GM18507 (cell line): ENCODE measurements around the gene IGFBP7.

Source experiments
- DNase-seq: peaks from one replicate; pipeline ENCODE4 v3.0.0; 2011; ENCODE audit warnings: low read depth; ENCODE audit not compliant: insufficient read length; ENCODE audit errors: extremely low spot score
- FAIRE-seq: peaks from 2 replicates; lab custom pipeline; 2011; peaks lifted over from hg19 to GRCh38; lab: Jason Lieb, UNC

Gene IGFBP7

GRCh38 chr4:57132743-57133137 is 22.6 kb upstream of the IGFBP7 start:
- FAIRE-seq (no peak), DNase-seq (no peak)

GRCh38 chr4:57131849-57132742 is 21.9 kb upstream of the IGFBP7 start:
- FAIRE-seq (no peak), DNase-seq (no peak)

DNA sequence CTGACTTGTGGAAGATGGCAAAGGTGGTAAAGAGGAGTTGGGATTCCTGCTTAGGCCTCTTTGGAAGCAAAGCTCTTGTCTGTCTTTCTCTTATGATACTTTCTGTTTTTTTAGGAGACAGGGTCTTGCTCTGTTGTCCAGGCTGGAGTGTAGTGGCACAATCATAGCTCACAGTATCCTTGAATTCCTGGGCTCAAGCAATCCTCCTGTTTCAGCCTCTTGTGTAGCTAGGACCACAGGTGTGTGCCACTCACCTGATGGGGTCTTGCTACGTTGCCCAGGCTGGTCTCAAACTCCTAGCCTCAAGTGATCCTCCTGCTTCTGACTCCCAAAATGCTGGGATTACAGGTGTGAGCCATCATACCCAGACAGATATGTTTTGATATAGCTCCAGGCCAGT is 19.3 kb upstream of the IGFBP7 start:
- DNase-seq, result no peak
- no peak for FAIRE-seq

GRCh38 chr4:57127361-57127760 is 17.2 kb upstream of the IGFBP7 start:
- FAIRE-seq, result no peak
- DNase-seq, result no peak

DNA sequence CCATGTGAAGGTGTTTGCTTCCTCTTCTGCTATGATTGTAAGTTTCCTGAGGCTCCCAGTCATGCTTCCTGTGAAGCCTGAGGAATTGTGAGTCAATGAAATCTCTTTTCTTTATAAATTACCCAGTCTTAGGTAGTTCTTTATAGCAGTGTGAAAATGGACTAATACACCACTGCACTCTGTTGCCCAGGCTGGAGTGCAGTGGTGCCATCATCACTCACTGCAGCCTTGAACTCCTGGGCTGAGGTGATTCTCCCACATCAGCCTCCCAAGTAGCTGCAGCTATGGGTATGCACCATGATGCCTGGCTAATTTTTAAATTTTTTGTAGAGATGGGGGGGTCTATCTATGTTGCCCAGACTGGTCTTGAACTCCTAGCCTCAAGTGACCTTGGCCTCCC is 15.8 kb upstream of the IGFBP7 start:
- no peak for DNase-seq
- FAIRE-seq, result no peak

GRCh38 chr4:57124145-57124544 is 14.0 kb upstream of the IGFBP7 start:
- DNase-seq, result no peak
- FAIRE-seq, result no peak

DNA sequence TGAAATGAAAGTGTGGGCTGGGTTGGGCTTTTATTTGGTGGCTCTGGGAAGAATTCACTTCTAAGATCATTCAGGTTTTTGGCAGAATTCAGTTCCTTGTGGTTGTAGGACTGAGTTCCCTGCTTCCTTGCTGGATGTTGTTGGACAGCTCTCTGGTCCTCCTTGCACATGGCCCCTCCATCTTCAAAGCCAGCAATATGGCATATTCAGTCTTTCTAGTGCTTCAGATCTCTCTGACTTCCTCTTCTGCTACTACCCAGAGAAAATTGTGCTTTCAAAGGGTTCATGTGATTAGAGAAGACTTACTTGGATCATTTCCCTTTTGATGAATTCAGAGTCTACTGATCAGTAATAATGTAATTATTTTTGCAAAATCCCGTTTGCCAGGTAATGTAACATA is 12.8 kb upstream of the IGFBP7 start:
- FAIRE-seq (no peak), DNase-seq (no peak)

GRCh38 chr4:57119054-57119651 is 9.0 kb upstream of the IGFBP7 start:
- FAIRE-seq, result no peak

DNA sequence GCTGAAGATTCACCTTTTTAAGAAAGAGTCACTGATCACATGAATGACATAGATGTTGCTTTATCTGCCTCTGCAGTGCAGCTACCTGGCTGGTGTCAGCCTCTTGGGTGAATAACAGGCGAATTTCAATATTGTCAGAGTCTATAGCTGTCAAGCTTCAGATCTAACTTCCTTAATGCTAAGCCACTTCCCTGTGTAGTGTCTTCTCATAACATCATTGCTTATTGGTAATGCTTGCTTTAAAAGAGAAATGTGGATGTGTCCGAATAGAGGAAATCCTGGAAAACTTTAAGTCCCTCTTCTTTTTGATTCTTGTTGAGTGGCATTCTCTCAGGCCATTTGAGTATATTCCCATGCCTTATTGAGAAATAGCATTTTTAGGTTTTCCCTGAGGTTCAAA is 7.3 kb upstream of the IGFBP7 start:
- FAIRE-seq, result no peak
- DNase-seq, result no peak

More at GRCh38 chr4:57119054-57119651, 9.0 kb upstream of the IGFBP7 start:
- DNase-seq, result no peak

DNA sequence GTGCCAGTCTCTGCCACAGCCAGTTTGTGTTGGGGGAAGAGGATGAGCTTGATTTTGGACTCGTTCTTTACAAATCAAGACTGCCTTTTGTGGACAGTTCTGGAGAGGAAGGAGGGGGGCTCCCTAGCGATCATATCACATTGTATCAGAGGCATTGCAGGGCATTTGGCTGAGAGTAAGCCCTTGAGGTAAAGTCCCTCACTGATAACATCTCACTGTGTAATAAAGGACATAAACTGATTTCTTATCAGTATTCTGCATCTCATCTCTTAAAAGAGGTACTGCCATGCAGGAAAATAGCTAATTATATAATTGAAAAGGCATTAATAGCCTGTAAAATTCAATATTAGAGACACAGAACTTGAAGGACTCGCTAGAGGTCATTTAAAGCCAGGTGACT is 6.1 kb upstream of the IGFBP7 start:
- FAIRE-seq, result no peak
- DNase-seq, result no peak

GRCh38 chr4:57114973-57115372 is 4.8 kb upstream of the IGFBP7 start:
- no peak for DNase-seq
- FAIRE-seq, result no peak

DNA sequence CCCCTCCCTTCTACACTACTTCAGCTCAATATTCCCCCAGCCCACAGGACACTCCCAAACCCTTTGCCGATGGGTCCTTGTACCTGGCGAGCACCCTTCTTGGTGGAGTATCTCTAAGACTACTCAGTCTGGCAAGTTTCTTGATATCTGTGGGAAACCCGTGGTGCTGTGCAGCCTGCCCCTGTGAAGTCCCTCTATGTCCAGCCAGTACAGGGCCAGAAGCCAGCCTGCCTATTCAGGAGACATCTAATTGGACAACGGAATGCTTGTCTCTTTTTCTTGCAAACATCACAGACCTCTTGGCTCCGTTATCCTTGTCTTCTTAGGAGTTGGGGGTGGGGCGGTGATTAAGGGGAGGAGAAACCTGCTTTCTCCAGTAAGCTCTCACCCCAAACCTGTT is 3.7 kb upstream of the IGFBP7 start:
- DNase-seq (no peak), FAIRE-seq (no peak)

DNA sequence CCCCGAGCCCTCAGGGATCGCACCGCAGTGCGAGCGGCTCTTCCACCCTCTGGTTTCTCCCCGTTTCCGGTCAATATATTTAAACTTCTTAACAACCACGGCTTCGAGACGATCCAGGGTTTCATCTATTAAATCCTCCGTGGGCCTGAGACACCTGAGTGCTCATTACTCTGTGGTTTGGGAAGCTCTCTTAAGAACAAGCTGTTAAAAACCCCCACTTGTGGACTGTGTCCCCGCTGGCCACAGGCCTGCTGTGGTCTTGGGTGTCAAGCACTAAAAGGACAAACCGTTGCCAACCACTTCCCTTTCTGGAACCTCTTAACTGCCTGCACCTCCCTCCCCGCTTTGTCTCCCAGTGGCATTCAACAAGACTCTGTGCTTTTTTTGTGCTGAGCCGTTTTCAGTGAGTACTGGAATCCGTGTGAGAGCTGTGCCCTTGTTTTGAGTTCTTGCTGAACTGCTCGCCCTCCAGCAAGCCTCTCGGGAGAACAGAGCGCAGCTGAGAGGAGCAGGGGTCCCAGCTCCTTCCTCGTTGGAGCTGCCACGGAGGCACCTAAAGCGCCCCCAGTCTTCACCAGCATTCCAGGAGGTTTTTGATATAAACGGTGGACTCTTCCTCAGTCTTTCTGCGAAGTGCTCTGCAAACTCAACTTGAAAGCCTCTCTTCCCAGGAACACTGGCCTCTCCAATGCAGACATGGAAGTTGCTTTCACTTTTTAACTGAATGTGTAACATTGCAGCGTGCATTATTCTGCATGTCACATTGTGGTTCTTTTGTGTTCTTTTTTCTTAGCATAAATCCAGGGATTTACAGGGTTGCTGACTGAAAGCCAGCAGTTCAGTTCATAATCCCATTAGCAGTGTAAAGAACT is 691 bp upstream of the IGFBP7 start:
- no peak for DNase-seq
- no peak for FAIRE-seq

DNA sequence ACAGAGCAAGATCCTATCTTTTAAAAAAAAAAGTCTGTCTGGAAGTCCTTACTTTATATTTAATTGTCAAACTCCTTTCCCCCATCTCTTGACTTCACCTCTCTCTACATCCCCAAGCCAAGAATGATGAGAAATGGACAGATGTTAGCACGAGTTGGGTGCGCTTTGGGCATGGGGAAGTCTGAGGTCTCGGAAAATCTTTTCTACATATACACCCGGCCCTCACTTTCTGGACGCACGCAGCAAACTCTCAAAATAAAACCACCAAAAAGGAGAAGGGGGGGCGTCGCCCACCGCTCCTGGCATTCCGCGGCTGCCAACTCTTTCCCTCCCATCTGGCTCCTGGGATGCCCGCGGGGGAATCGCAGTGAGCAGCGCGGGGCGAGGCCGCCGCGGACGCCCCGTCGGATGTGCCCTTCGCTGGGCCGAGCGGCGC is 756 bp downstream of the IGFBP7 start:
- DNase-seq (no peak), FAIRE-seq (no peak)

DNA sequence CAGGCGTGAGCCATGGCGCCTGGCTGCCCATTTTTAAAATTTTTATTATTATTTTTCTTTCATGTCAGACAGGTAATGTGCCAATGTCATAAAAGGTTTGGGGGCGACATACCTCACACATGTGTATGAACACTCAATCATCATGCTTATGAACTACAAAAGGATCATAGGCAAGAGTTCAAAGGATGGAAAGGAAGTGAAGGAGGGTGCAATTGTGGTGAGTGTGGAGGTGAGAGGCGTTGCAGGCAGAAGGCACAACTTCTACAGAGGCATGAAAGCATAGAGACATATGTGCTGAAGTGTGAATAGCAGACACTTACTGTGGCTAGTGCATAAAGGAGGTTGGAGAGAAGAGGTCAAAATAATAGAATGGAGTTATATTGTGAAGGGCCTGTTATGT is 4.0 kb downstream of the IGFBP7 start:
- no peak for DNase-seq
- no peak for FAIRE-seq

GRCh38 chr4:57104706-57105560 is 5.3 kb downstream of the IGFBP7 start:
- DNase-seq (no peak), FAIRE-seq (no peak)

DNA sequence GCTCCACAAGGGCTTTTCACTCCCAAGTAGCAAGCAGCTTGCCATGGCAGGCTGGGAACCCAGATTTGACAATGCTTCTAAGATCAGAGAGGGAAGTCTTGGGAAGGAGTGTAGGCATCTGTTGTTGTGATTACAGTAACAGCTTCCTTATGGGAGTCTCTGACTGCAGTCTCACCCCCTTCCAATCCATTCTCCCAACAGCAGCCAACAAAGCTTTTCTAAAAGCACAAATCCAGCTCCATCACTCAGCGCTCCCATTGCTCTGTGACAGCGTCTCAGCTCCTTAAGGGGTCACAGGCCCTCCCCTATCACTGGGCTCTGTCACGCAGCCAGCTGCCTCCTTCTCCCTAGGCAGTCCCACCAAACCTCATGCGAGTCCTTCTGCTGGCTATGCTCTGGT is 7.1 kb downstream of the IGFBP7 start:
- DNase-seq (no peak), FAIRE-seq (no peak)

DNA sequence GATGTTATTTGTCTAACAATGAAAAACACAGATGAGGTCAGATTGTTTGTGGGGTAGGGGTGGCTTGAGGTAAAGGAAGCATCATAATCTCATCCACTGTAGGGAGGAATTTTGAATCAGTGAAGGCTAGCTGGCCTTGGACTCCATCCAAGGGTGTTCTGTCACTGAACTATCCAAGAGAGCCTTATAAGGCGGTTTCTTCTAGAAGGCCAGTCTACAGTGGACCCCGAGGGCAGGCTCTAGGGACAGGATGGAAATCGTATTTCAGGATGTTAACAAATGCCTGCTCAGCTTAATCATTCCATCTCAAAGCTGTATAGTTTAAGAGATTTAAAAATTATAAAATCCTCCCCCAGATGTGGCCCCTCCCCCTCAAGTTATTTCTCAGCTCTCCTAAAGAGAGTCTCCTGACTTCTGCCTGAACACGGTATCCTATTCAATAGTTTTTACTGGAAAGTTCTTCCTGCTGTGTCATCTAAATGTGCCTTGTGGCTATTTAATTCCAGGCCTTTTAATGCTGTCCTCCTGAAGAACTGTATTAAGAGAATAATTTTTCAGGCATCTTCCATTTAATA is 8.0 kb downstream of the IGFBP7 start:
- DNase-seq (no peak), FAIRE-seq (no peak)
